ENCODE measurements around the gene MRPS2. TPM values are rescaled to one million over a fixed set of nuclear protein-coding genes. Genes with fewer than 3 reads are reported as not detected.

MRPS2 gene
- total RNA-seq, 1 experiment from 2014 or later, result 81.0 TPM

- TF ChIP-seq CTCF (conservative IDR thresholded peaks at IDR 0.05), result no peak
- peaks cover 10 to 18% of the 10 kb centered on the region in 2 experiments; a peak in 3 of 4 replicates for H3K4me1 Mint-ChIP-seq
- H3K4me3 Mint-ChIP-seq, result no peak overlapping the region
Measured at GRCh38 chr9:135492886-135493669, 7.4 kb upstream of the MRPS2 start.

More at GRCh38 chr9:135492886-135493669, 7.4 kb upstream of the MRPS2 start:
- H3K9me3 ChIP-seq (ENCODE audit: control insufficient read depth, low read depth, low read length), result no peaks in the 10 kb centered on the region
- no peak overlapping the region for H4K5ac ChIP-seq (ENCODE audit: insufficient read length, low read depth, low read length)
- H3K9ac ChIP-seq (ENCODE audit: extremely low read depth, insufficient read length, low read length), result no peak overlapping the region
- WGBS (ENCODE audit: extremely low coverage, insufficient read length, low lambda C conversion rate), result no CpG with 5 or more reads among the region's 27 CpGs
- H3K56ac ChIP-seq (ENCODE audit: insufficient read length, low read depth, low read length), result no peak overlapping the region
- peak overlapping the region in 1 of 3 experiments; percentile 28; a peak in 1 of 7 replicates for H3K27ac Mint-ChIP-seq
- peaks cover 4 to 14% (median 9%) of the 10 kb centered on the region in 3 experiments; a peak in 6 of 7 replicates for H3K36me3 Mint-ChIP-seq (ENCODE audit: insufficient read depth in 1 of 3, low read depth in 3 of 3)
- no peak overlapping the region for H2BK15ac ChIP-seq (ENCODE audit: low read depth, low read length)
- H3K14ac ChIP-seq (ENCODE audit: insufficient read depth, low read length), result no peak overlapping the region
- peaks cover 3% of the 10 kb centered on the region for H3K27me3 Mint-ChIP-seq (ENCODE audit: low read depth)
- no peaks in the 10 kb centered on the region for H3K79me2 ChIP-seq (ENCODE audit: insufficient read depth, low read length)
- no peak overlapping the region for H2AK5ac ChIP-seq (ENCODE audit: insufficient read length, low read length)
- H4K8ac ChIP-seq (replicated peaks; ENCODE audit: insufficient read length, low read depth, low read length), result no peak overlapping the region
- no peak overlapping the region for H2BK5ac ChIP-seq (ENCODE audit: insufficient read length, low read length)
- no peak overlapping the region for H3K4ac ChIP-seq (ENCODE audit: low read depth, low read length)
- no peak overlapping the region for H2BK20ac ChIP-seq (ENCODE audit: low read depth, low read length, poor library complexity, severe bottlenecking)
- no peak overlapping the region for H2BK120ac ChIP-seq (ENCODE audit: low read depth, low read length, poor library complexity, severe bottlenecking)
- H4K20me1 ChIP-seq (ENCODE audit: control insufficient read depth, insufficient read depth, insufficient read length), result no peaks in the 10 kb centered on the region
- DNase-seq, result no peak
- no peaks in the 10 kb centered on the region for H3K23me2 ChIP-seq (ENCODE audit: insufficient read length, low read depth, low read length, poor library complexity, severe bottlenecking)
- H3K4me1 ChIP-seq (ENCODE audit: insufficient read depth, low read length), result no peaks in the 10 kb centered on the region
- no peak overlapping the region for H2BK12ac ChIP-seq (ENCODE audit: insufficient read length, low read depth, low read length)
- no peak overlapping the region for H4K91ac ChIP-seq (ENCODE audit: insufficient read length, low read depth, low read length)
- no peaks in the 10 kb centered on the region for H3K9me3 Mint-ChIP-seq
- no peak overlapping the region for H3K27ac ChIP-seq (ENCODE audit: insufficient read length, low read depth, low read length)
- no peaks in the 10 kb centered on the region for H3K27me3 ChIP-seq (ENCODE audit: insufficient read depth, low read length)
- H3K79me1 ChIP-seq (ENCODE audit: insufficient read depth, low read depth, low read length, poor library complexity, severe bottlenecking), result no peaks in the 10 kb centered on the region
- no peak overlapping the region for H3T11ph ChIP-seq (ENCODE audit: low read length)
- no peak overlapping the region for H2AFZ ChIP-seq (ENCODE audit: low read length)
- no peak overlapping the region for H3K18ac ChIP-seq (ENCODE audit: insufficient read length, low read depth, low read length)
- H3K4me2 ChIP-seq (ENCODE audit: insufficient read depth, insufficient read length, low read length), result no peak overlapping the region
- no peak overlapping the region for H3K23ac ChIP-seq (ENCODE audit: insufficient read length, low read depth, low read length)

Data from H9 (cell line).